ENCODE results near the gene COPB1.
"Not testable (repeated sequence)": the region's sequence is repeated elsewhere in the genome, so short reads cannot be mapped to it uniquely, and the experiment has no call there.

COPB1 gene

DNA sequence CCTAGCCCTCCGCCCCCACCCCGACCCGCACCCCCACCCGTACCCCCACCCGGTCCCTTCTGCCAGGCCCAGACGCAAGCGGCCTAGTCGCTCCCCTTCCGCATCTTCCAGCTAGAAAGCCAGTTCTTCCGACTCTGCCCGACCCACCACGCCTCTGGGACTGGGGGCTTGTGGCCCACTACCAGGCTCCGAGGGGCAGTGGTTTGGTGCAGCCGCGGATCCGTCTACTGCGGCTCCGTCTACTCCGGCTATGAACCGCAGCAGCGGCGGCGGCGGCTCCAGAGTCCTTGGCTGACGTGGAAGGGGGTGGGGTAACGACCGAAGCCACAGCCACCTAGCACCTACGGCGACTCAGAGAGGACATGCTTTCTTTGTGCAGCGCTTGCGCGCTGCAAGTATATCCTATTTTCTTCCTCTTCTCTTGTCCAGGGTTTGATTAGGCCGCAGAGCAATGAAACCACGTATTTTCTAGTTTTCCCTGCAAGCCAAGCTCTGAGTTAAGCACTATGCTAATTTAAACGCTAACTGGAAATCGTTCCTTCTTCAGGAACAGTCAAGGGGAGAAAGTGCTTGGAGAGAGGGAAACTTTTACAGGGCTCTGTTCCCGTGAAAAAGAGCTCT, at the start of gene COPB1:
TSS of gene COPB1 (minus strand) at position 252 of the 621 bp plus-strand sequence. CDS start 883 bp downstream, outside the sequence.
- peak; percentile 95 for DNase-seq (ENCODE audit: low spot score)

- no peak for DNase-seq (ENCODE audit: low spot score)
These were observed 47.8 kb upstream of the COPB1 start for GRCh38 chr11:14547440-14547839.

GRCh38 chr11:14546672-14547071, 47.1 kb upstream of the COPB1 start:
- DNase-seq (ENCODE audit: low spot score) = no peak

- no peak for DNase-seq (ENCODE audit: low spot score)
These were observed 45.0 kb upstream of the COPB1 start for GRCh38 chr11:14544611-14545010.

DNA sequence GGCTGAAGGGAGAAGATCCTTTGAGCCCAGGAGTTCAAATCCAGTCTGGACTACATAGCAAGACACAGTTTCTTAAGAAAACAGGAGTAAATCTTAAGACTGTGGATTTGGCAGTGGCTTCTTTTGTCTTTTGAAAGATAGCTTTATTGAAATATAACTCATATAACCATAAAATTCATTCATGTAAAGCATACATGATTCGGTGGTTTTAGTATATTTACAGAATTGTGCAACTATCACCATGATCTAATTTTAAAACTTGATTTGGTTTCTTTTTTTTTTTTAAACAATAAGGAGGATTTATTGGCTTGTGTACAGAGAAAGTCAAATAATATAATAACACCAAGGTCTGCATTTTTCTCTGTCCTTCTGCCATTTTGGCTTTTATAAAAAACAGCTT, 43.6 kb upstream of the COPB1 start:
- no peak for DNase-seq (ENCODE audit: low spot score)

DNA sequence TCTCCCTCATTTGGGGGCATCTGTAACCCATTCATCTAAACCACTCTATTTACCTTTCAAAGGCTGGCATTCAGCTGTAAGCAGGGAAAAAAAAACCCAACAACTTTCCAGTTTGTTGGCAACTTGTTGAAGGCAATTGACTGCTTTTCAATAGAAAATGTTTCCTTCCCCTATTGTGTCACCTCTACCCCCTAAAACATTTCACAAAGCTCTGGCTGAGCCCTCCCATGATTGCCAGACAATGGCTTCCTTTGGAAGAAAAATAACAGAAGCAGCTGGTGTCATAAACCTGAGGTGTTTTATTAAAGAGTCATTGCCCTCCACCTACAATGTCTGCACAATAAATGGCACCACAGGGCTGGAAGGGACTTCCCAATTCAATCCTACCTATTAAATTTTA, 42.7 kb upstream of the COPB1 start:
- DNase-seq (ENCODE audit: low spot score) = no peak

DNA sequence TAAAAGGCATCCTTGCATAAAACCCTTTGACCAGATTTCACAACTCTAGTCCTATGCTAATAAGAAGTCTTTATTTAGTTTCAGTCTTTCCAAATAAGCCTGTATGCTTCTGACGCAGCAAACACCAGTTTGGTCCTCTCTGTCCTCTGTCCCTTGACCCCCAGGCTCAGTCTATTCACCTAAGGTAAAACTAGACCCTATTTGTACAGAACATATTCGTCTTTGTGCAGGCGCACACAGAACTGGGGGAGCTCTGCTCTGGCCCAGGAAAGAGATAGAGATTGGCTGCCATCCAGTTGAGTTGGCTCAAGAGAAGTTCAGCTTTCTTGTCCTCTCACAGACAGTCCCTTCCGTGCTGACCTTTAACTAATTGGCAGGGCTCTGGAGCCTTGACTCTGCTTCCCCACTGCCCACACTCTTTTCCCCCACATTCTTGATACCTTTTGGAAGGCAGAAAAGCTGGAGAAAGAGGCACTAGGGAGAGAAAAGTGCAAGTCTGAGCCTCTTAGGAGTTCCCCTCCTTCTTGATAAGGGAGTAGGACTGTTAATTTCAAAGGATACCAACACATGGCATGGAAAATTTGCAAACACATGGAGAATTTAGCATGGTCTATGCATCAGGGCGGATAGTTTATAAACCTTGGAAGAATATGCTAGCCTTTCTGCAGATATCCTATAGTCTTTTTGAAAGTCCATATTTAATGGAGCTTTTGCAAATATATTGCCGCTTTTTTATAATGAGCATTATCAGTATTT, 41.8 kb upstream of the COPB1 start:
- peak; percentile 22 for DNase-seq (ENCODE audit: low spot score)

- DNase-seq (ENCODE audit: low spot score) = no peak
These were observed 40.4 kb upstream of the COPB1 start for GRCh38 chr11:14539982-14540421.

- DNase-seq (ENCODE audit: low spot score) = no peak
These were observed 39.4 kb upstream of the COPB1 start for GRCh38 chr11:14538926-14539554.

DNA sequence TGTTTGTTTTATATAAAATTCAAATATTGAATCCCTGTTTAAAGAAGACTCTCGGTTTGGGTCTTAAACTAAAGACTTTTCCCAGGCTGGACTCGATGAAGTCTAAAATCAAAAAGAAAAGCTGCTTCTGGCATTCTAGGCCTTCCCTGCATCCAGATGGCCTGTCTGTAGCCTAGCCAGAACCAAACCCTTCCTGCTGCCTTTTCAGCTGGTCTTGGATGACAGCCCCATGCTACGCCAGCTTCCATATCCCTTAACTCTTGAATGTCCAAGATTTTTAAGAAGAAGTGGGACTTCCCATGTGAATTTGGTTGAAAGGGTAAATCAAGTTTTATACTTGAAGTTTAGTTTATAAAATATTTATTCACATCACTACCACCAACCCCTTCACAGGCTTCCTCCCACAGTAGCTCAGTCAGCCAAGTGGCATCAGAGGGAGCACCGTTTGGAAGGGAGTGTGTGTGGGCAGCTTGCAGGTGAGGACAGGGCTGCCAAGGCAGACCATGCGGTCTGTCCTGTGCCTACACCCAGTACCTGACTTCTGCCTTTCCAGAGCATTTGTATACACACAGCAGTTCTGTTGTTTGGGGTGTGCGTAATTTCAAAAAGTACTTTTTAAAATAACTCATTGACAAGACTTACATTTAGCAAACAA, 38.8 kb upstream of the COPB1 start:
- DNase-seq (ENCODE audit: low spot score) = no peak

DNA sequence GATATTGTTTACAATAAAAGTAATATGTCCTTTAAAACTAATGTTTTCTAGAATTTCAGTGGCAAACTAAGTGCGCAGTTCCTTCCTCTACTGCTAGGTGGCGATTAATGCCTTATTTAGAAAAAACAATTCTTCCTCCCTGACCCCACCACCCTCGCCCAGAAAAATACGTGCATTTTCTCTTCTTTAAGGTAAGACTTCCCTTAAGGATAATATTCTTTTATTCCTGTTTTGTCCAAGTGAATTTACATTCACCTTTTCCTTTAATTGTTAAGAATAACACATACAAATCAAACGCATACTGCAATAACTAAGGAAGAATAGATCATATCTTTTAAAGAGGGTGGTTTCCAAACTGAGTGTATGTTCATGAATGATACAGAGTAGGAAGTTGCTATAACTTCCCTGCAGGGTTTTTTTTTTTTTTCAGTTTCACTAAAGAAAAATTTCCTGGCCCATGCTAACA, 37.6 kb upstream of the COPB1 start:
- DNase-seq (ENCODE audit: low spot score) = peak; percentile 62

GRCh38 chr11:14535166-14535565, 35.6 kb upstream of the COPB1 start:
- DNase-seq (ENCODE audit: low spot score) = not testable (repeated sequence)

DNA sequence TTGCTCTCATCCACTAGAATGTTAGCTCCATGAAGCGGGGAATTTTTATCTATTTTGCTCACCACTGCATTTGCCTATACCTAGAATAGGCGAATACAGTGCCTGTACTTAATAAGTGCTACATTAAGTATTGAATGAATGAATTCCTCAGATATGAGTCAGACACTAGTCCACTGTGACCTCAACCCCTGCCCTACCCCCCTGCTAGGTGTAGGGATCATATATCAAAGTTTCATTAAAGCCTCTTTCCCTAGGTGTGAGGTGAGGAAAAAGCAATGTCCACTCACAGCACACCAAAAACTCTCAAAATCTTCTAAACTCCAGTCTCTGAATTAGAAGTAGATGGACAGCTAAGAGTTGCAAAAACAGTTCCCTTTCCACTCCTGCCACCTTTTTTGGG, 30.3 kb upstream of the COPB1 start:
- DNase-seq (ENCODE audit: low spot score) = no peak

- no peak for DNase-seq (ENCODE audit: low spot score)
These were observed 29.7 kb upstream of the COPB1 start for GRCh38 chr11:14529321-14529720.

DNA sequence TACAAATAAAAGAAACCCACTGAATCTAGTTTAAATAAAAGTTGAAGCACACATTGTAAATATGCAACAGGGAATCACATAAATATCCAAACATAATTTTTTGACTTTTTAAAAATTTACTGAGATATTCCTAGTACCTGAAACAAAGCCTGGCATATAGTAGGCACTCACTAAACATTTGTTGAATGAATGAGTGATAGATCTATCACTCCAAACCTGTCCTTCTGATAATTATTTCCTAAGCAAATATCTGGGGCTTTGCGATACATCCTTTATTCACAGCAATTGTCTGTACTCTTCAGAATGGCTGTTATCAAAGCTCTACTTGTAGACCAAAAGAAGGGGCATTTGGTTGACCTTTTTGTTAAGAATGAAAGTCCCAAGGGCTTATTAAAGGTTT, 23.2 kb upstream of the COPB1 start:
- DNase-seq (ENCODE audit: low spot score) = no peak

DNA sequence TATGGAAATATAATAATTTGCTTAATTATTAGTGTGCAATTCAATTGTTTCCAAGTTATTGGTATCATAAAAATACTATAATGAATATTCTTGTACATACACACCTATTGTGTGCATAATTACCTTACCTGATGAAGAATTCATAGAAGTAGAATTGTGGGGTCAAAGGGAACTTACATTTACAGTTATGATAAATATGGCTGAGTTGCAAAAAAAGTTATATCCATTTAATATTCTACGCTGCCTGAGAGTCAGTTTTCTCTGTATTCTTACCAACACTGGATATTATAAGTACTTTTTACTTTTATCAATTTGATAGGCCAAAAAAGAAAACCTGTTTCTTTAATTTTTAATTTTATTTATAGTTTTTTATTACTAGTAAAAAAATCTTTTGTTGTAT, 22.6 kb upstream of the COPB1 start:
- DNase-seq (ENCODE audit: low spot score) = no peak

DNA sequence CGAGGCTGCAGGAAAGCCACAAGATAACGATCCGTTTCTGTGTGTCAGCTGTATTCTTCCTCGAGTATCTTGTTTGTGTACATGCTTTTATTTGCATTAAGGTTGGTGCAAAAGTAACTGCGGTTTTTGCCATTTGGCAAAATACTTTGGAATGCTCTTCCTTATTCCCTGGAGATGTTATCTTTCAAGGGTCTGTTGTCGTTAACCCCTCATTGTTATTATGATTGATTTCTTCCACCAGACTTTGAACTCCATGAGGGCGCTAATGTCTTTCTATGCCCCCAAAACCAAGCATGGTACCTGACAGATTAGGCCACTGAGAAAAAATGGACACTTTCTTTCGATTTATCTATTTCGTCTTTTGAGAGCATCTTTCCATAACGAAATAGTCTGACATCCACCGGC, 21.1 kb upstream of the COPB1 start:
- DNase-seq (ENCODE audit: low spot score) = no peak

DNA sequence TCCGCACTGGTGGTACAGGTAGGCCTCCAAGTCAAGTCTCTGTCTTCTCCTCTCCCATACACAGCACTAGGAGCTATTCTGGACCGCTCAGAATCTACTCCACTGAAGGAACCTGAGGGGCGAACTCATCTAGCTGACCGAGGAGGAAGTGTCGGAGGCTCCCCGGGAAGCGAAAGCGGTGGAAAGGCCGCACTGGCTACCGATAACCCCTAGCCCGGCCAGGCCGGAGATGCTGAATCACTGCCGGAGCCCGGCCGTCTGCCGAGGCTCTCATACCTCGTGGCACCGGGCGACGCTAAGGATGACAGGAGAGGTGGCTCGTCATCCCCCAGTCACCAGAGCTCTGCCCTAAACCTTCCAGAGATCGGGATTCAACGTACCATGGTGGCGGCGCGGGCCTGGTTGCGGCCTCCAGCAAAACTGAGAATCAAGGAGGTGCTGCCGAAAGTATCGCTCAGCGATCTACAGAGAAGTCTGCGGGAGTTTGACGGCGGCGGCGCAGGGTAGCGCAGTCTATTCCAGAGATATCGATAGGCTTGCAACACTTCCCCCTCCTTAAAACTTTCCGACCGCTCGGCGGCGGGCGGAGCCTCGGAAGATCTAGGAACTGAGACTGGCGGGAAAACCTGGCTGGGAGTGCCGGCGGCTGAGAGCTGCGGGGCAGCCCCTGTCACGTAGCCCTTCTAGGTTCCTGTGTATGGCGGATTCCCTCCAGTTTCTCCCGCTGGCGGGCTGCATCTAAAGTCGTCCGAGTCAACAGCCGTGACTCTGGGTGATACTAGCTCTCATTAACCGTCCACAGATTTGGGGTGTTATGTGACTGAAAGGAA, 20.5 kb upstream of the COPB1 start, which contains the start of gene PSMA1:
TSS of gene PSMA1 (minus strand) at position 470 of the 830 bp plus-strand sequence. CDS start at position 383, 87 bp downstream.
- peak; percentile 95 for DNase-seq (ENCODE audit: low spot score)

- peak; percentile 19 for DNase-seq (ENCODE audit: low spot score)
These were observed 19.9 kb upstream of the COPB1 start for GRCh38 chr11:14519597-14519916.

DNA sequence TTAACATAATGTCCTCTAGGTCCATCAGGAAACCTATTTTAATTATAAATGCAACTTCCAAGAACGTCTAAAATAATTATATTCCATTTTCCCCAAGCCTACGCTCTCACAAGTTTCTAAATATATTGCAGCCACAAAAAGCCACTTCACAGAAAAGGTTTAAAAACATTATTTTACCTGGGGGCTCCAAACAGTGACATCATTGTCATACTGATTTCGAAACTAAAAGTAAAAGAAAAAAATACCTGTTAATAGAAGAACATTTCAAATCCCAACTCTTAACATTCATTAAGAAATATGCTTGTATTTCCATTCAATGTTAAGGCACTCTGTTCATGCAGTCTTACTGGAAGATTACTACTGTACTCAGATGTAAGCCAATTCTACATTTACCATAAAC, 19.2 kb upstream of the COPB1 start:
- DNase-seq (ENCODE audit: low spot score) = no peak

GRCh38 chr11:14513800-14514199, 14.2 kb upstream of the COPB1 start:
- no peak for DNase-seq (ENCODE audit: low spot score)

GRCh38 chr11:14506532-14506931, 6.9 kb upstream of the COPB1 start:
- DNase-seq (ENCODE audit: low spot score) = peak; percentile 38

Data from AG20443 (cell line).